Measurements from ENCODE around the gene MYB. TPM values are rescaled to one million over a fixed set of nuclear protein-coding genes. Genes with fewer than 3 reads are reported as not detected.
"Not testable (repeated sequence)": the region's sequence is repeated elsewhere in the genome, so short reads cannot be mapped to it uniquely, and the experiment has no call there.

Gene MYB
- total RNA-seq = 17.4 TPM
- polyA plus RNA-seq = 1 to 10 TPM; 1.4 to 5.1 (median 4.4) TPM

- Histone ChIP-seq H3K4me3 (ENCODE audit: low read depth, low read length) (peak within 1 kb of the TSS; percentile 96), H3K27ac (ENCODE audit: insufficient read depth, low read length, poor library complexity, severe bottlenecking) (peak within 1 kb of the TSS; percentile 76), H3K36me3 (ENCODE audit: control insufficient read depth, insufficient read depth, low read length) (no peaks in the 10 kb centered on the region), H3K9me3 (ENCODE audit: control insufficient read depth in 2 of 2, low read length in 2 of 2) (no peaks in the 10 kb centered on the region), H3K27me3 (ENCODE audit: control insufficient read depth, insufficient read depth, low read length) (no peaks in the 10 kb centered on the region), H3K4me1 (ENCODE audit: control insufficient read depth, insufficient read depth, low read length, poor library complexity, severe bottlenecking) (peaks cover 30% of the 10 kb centered on the region)
- DNase-seq (peak; percentile 67 to 91 (median 74)), ATAC-seq (ENCODE audit: low read depth in 2 of 2) (peak; percentile 50)
- Mint-ChIP-seq H3K4me1 (peaks cover 11 to 31% (median 19%) of the 10 kb centered on the region in 4 donors), H3K27ac (peak within 1 kb of the TSS; percentile 81 to 95 (median 91)), H3K9me3 (no peaks in the 10 kb centered on the region), H3K36me3 (peaks cover 2% of the 10 kb centered on the region), H3K27me3 (no peaks in the 10 kb centered on the region), H3K4me3 (peak within 1 kb of the TSS; percentile 93 to 97 (median 96))
These were observed at the start of gene MYB for GRCh38 chr6:135180542-135181332. MYB (plus strand) TSS chr6:135181308; CDS start chr6:135181514, 206 bp downstream.

GRCh38 chr6:135132776-135133175 is 48.3 kb upstream of the MYB start:
- H3K36me3 ChIP-seq (ENCODE audit: control insufficient read depth, insufficient read depth, low read length) = no peaks in the 10 kb centered on the region
- H3K4me3 Mint-ChIP-seq = no peak overlapping the region
- no peaks in the 10 kb centered on the region for H3K9me3 ChIP-seq (ENCODE audit: control insufficient read depth in 2 of 2, low read length in 2 of 2)
- H3K36me3 Mint-ChIP-seq = no peaks in the 10 kb centered on the region
- no peaks in the 10 kb centered on the region for H3K27me3 Mint-ChIP-seq
- H3K4me1 Mint-ChIP-seq = peaks cover 13 to 39% (median 27%) of the 10 kb centered on the region in 4 donors
- H3K27ac Mint-ChIP-seq = no peak overlapping the region
- H3K9me3 Mint-ChIP-seq = no peaks in the 10 kb centered on the region
- H3K4me1 ChIP-seq (ENCODE audit: control insufficient read depth, insufficient read depth, low read length, poor library complexity, severe bottlenecking) = peaks cover 17% of the 10 kb centered on the region
- no peaks in the 10 kb centered on the region for H3K27me3 ChIP-seq (ENCODE audit: control insufficient read depth, insufficient read depth, low read length)
- no peak overlapping the region for H3K4me3 ChIP-seq (ENCODE audit: low read depth, low read length)
- ATAC-seq (ENCODE audit: low read depth in 2 of 2) (no peak), DNase-seq (no peak)
- H3K27ac ChIP-seq (ENCODE audit: insufficient read depth, low read length, poor library complexity, severe bottlenecking) = no peak overlapping the region

GRCh38 chr6:135135835-135136234 is 45.3 kb upstream of the MYB start:
- Histone ChIP-seq H3K36me3 (ENCODE audit: control insufficient read depth, insufficient read depth, low read length) (no peaks in the 10 kb centered on the region), H3K9me3 (ENCODE audit: control insufficient read depth in 2 of 2, low read length in 2 of 2) (no peaks in the 10 kb centered on the region), H3K27me3 (ENCODE audit: control insufficient read depth, insufficient read depth, low read length) (no peaks in the 10 kb centered on the region), H3K4me3 (ENCODE audit: low read depth, low read length) (no peak overlapping the region), H3K27ac (ENCODE audit: insufficient read depth, low read length, poor library complexity, severe bottlenecking) (no peak overlapping the region), H3K4me1 (ENCODE audit: control insufficient read depth, insufficient read depth, low read length, poor library complexity, severe bottlenecking) (no peaks in the 10 kb centered on the region)
- H3K9me3 Mint-ChIP-seq = no peaks in the 10 kb centered on the region
- H3K27ac Mint-ChIP-seq = peak overlapping the region in 2 of 3 donors; percentile 11 to 64
- H3K4me1 Mint-ChIP-seq = peaks cover 4 to 18% (median 14%) of the 10 kb centered on the region in 4 donors
- H3K4me3 Mint-ChIP-seq = no peak overlapping the region
- H3K27me3 Mint-ChIP-seq = no peaks in the 10 kb centered on the region
- H3K36me3 Mint-ChIP-seq = no peaks in the 10 kb centered on the region
- ATAC-seq (ENCODE audit: low read depth in 2 of 2) (no peak), DNase-seq (no peak)

GRCh38 chr6:135137826-135138225 is 43.3 kb upstream of the MYB start:
- no peaks in the 10 kb centered on the region for H3K9me3 Mint-ChIP-seq
- H3K27me3 Mint-ChIP-seq = no peaks in the 10 kb centered on the region
- no peaks in the 10 kb centered on the region for H3K27me3 ChIP-seq (ENCODE audit: control insufficient read depth, insufficient read depth, low read length)
- no peaks in the 10 kb centered on the region for H3K9me3 ChIP-seq (ENCODE audit: control insufficient read depth in 2 of 2, low read length in 2 of 2)
- no peak overlapping the region for H3K27ac Mint-ChIP-seq
- peaks cover 4 to 23% (median 15%) of the 10 kb centered on the region in 4 donors for H3K4me1 Mint-ChIP-seq
- H3K4me3 ChIP-seq (ENCODE audit: low read depth, low read length) = no peak overlapping the region
- H3K4me1 ChIP-seq (ENCODE audit: control insufficient read depth, insufficient read depth, low read length, poor library complexity, severe bottlenecking) = no peaks in the 10 kb centered on the region
- H3K27ac ChIP-seq (ENCODE audit: insufficient read depth, low read length, poor library complexity, severe bottlenecking) = no peak overlapping the region
- DNase-seq = no peak
- H3K4me3 Mint-ChIP-seq = no peak overlapping the region
- no peak for ATAC-seq (ENCODE audit: low read depth in 2 of 2)
- no peaks in the 10 kb centered on the region for H3K36me3 Mint-ChIP-seq
- no peaks in the 10 kb centered on the region for H3K36me3 ChIP-seq (ENCODE audit: control insufficient read depth, insufficient read depth, low read length)

- peak overlapping the region in 1 of 3 donors; percentile 59 for H3K27ac Mint-ChIP-seq
- no peak overlapping the region for H3K27ac ChIP-seq (ENCODE audit: insufficient read depth, low read length, poor library complexity, severe bottlenecking)
- no peak overlapping the region for H3K4me3 Mint-ChIP-seq
- DNase-seq (no peak), ATAC-seq (ENCODE audit: low read depth in 2 of 2) (no peak)
- no peaks in the 10 kb centered on the region for H3K9me3 ChIP-seq (ENCODE audit: control insufficient read depth in 2 of 2, low read length in 2 of 2)
- H3K4me3 ChIP-seq (ENCODE audit: low read depth, low read length) = no peak overlapping the region
- H3K36me3 ChIP-seq (ENCODE audit: control insufficient read depth, insufficient read depth, low read length) = no peaks in the 10 kb centered on the region
- H3K9me3 Mint-ChIP-seq = no peaks in the 10 kb centered on the region
- peaks cover 15 to 34% (median 27%) of the 10 kb centered on the region in 4 donors for H3K4me1 Mint-ChIP-seq
- H3K27me3 ChIP-seq (ENCODE audit: control insufficient read depth, insufficient read depth, low read length) = no peaks in the 10 kb centered on the region
- H3K36me3 Mint-ChIP-seq = no peaks in the 10 kb centered on the region
- H3K27me3 Mint-ChIP-seq = no peaks in the 10 kb centered on the region
- peaks cover 10% of the 10 kb centered on the region for H3K4me1 ChIP-seq (ENCODE audit: control insufficient read depth, insufficient read depth, low read length, poor library complexity, severe bottlenecking)
These were observed 39.9 kb upstream of the MYB start for GRCh38 chr6:135141182-135141581.

GRCh38 chr6:135141728-135142127 is 39.4 kb upstream of the MYB start:
- Mint-ChIP-seq H3K27ac (peak overlapping the region in 2 of 3 donors; percentile 23 to 25), H3K9me3 (no peaks in the 10 kb centered on the region), H3K4me1 (peaks cover 14 to 35% (median 29%) of the 10 kb centered on the region in 4 donors), H3K4me3 (no peak overlapping the region), H3K36me3 (no peaks in the 10 kb centered on the region), H3K27me3 (no peaks in the 10 kb centered on the region)
- Histone ChIP-seq H3K27ac (ENCODE audit: insufficient read depth, low read length, poor library complexity, severe bottlenecking) (no peak overlapping the region), H3K27me3 (ENCODE audit: control insufficient read depth, insufficient read depth, low read length) (no peaks in the 10 kb centered on the region), H3K36me3 (ENCODE audit: control insufficient read depth, insufficient read depth, low read length) (no peaks in the 10 kb centered on the region), H3K4me1 (ENCODE audit: control insufficient read depth, insufficient read depth, low read length, poor library complexity, severe bottlenecking) (peaks cover 10% of the 10 kb centered on the region), H3K9me3 (ENCODE audit: control insufficient read depth in 2 of 2, low read length in 2 of 2) (no peaks in the 10 kb centered on the region), H3K4me3 (ENCODE audit: low read depth, low read length) (no peak overlapping the region)
- no peak for DNase-seq
- no peak for ATAC-seq (ENCODE audit: low read depth in 2 of 2)

GRCh38 chr6:135142232-135142631 is 38.9 kb upstream of the MYB start:
- peaks cover 12 to 32% (median 25%) of the 10 kb centered on the region in 4 donors for H3K4me1 Mint-ChIP-seq
- not testable (repeated sequence) for H3K4me3 Mint-ChIP-seq; H3K36me3 ChIP-seq (ENCODE audit: control insufficient read depth, insufficient read depth, low read length); ATAC-seq (ENCODE audit: low read depth in 2 of 2); H3K4me3 ChIP-seq (ENCODE audit: low read depth, low read length); H3K36me3 Mint-ChIP-seq; H3K27me3 ChIP-seq (ENCODE audit: control insufficient read depth, insufficient read depth, low read length); H3K9me3 ChIP-seq (ENCODE audit: control insufficient read depth in 2 of 2, low read length in 2 of 2); DNase-seq; H3K27ac ChIP-seq (ENCODE audit: insufficient read depth, low read length, poor library complexity, severe bottlenecking); H3K27me3 Mint-ChIP-seq; H3K9me3 Mint-ChIP-seq
- peaks cover 10% of the 10 kb centered on the region for H3K4me1 ChIP-seq (ENCODE audit: control insufficient read depth, insufficient read depth, low read length, poor library complexity, severe bottlenecking)
- peak overlapping the region in 2 of 3 donors; percentile 23 to 25 for H3K27ac Mint-ChIP-seq

GRCh38 chr6:135144673-135145062 is 36.4 kb upstream of the MYB start:
- no peaks in the 10 kb centered on the region for H3K36me3 ChIP-seq (ENCODE audit: control insufficient read depth, insufficient read depth, low read length)
- H3K27ac ChIP-seq (ENCODE audit: insufficient read depth, low read length, poor library complexity, severe bottlenecking) = no peak overlapping the region
- H3K4me1 ChIP-seq (ENCODE audit: control insufficient read depth, insufficient read depth, low read length, poor library complexity, severe bottlenecking) = peaks cover 10% of the 10 kb centered on the region
- Mint-ChIP-seq H3K4me3 (peak overlapping the region in 1 of 4 donors; percentile 55), H3K9me3 (no peaks in the 10 kb centered on the region), H3K27me3 (no peaks in the 10 kb centered on the region), H3K4me1 (peaks cover 12 to 54% (median 36%) of the 10 kb centered on the region in 4 donors), H3K36me3 (no peaks in the 10 kb centered on the region), H3K27ac (peak overlapping the region in 2 of 3 donors; percentile 13 to 95)
- ATAC-seq (ENCODE audit: low read depth in 2 of 2) (no peak), DNase-seq (no peak)
- no peaks in the 10 kb centered on the region for H3K27me3 ChIP-seq (ENCODE audit: control insufficient read depth, insufficient read depth, low read length)
- no peak overlapping the region for H3K4me3 ChIP-seq (ENCODE audit: low read depth, low read length)
- no peaks in the 10 kb centered on the region for H3K9me3 ChIP-seq (ENCODE audit: control insufficient read depth in 2 of 2, low read length in 2 of 2)

Data from CD4-positive, CD25-positive, alpha-beta regulatory T cell (primary cell).